T-cell (primary cell): ENCODE measurements around the gene SENP8. TPM values are rescaled to one million over a fixed set of nuclear protein-coding genes. Genes with fewer than 3 reads are reported as not detected.

Experiments
- total RNA-seq, 35 experiments: library from RNA in 6 of 35; stranded (reverse) in 6 of 35; fragments of 120-200 nt in 1 of 35; gene quantifications; one replicate each; pipeline versions ENCODE4 v1.2.1 to v1.2.4 and lab custom pipeline; 2013 to 2026

Gene SENP8
- total RNA-seq, 5 donors from 2014 or later (not counting 1 experiment from before 2014, with no cell fraction given), result 0.40 to 1.9 (median 1.3) TPM

Other genes starting within 250 kb of the SENP8 start
- gene MYO9A, start 253 bp upstream of the SENP8 start, total RNA-seq, result 10 to 100 TPM; 35.8 to 39.1 (median 38.2) TPM
- gene GRAMD2A, start 79.4 kb downstream of the SENP8 start, total RNA-seq, result not detected
- 100 to 1,000 TPM; 293 to 412 (median 370) TPM for gene PKM, start 112.8 kb downstream of the SENP8 start, total RNA-seq
- 100 to 1,000 TPM in 3 of 5 donors, 10 to 100 TPM in 2; 94.4 to 132 (median 101) TPM for gene PARP6, start 154.2 kb downstream of the SENP8 start, total RNA-seq
- 1 to 10 TPM; 1.8 to 5.6 (median 3.0) TPM for gene CELF6, start 201.8 kb downstream of the SENP8 start, total RNA-seq